Astrocyte of the spinal cord (primary cell): ENCODE data around the gene ATP8B3.

Experiments
- DNase-seq: peaks from one replicate; pipeline ENCODE4 v3.0.0; 2011; ENCODE audit warnings: low read depth, low spot score
- H3K4me3 ChIP-seq: 2 replicates; pipeline ENCODE4 v1.5.1; 2011; ENCODE audit warnings: low read depth, mild to moderate bottlenecking, low read length, moderate library complexity
- CTCF ChIP-seq: IDR thresholded peaks from 2 replicates; pipeline ENCODE4 v1.5.1; 2012; ENCODE audit warnings: low read depth, mild to moderate bottlenecking, low read length, inconsistent platforms
- in situ Hi-C: cut with HindIII; loops from 2 replicates; pipeline ENCODE4 v1.10.0; 2017; ENCODE audit warnings: low sequenced_read_pairs

ATP8B3 gene

DNA sequence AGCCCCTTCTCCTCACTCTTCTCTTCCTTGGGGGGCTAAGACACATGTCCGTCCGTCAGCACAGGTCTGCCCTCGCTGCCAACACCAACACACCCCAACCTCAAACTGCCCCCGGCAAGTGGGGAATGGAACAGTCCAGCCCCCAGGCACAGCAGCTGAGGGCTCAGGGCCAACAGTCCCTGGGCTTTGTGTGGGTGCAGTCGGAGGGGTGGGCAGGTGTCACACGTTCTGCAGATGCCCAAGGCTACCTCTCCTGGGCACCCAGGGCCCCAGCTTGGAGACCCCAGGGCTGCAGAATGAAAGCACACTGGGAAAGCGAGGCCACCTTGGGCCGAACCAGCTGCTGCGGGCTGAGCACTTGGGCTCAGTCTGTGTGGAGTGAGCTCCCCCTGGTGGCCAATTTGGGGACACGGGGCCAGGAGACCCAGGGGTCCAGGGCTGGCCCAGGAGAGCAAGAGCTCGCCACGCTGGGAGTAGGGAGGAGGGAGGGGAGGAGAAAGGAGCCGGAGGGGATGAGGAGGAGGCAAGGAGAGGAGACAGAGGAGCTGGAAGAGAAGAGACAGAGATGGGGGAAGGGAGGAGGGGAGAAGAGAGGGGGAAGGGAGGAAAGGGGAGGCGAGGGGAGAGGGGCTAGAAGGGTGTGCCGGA lies 14.0 kb upstream of the ATP8B3 start:
- peak; percentile 50 for DNase-seq
- in situ Hi-C loops: no loop called here

DNA sequence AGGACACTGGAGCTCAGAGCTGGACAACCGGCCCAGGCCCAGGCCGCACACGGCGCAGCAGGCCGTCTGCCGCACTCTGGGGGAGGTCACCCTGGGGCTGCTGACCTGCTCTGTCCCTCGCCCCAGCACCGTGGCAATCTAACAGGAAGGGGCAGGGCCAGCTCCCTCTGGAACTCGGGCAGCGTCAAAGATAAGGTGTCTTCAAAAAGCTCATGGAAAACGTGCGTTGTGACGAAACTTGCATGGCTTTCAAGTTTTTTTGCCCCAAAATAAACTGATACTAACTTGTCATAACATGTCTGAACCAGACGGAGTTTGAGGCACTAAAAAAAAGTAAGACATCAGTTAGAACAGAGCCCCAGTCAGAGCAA lies 12.2 kb upstream of the ATP8B3 start:
- in situ Hi-C loops: no loop called here
- no peak for TF ChIP-seq CTCF
- DNase-seq: no peak
- no peak overlapping the region for H3K4me3 ChIP-seq

More for the DNA sequence above, 14.0 kb upstream of the ATP8B3 start:
- TF ChIP-seq CTCF: peak; percentile 97
- H3K4me3 ChIP-seq: no peak overlapping the region

- no peak for DNase-seq
- in situ Hi-C loops: no loop called here
- no peak for TF ChIP-seq CTCF
Measured at GRCh38 chr19:1823539-1824251, 11.6 kb upstream of the ATP8B3 start.

DNA sequence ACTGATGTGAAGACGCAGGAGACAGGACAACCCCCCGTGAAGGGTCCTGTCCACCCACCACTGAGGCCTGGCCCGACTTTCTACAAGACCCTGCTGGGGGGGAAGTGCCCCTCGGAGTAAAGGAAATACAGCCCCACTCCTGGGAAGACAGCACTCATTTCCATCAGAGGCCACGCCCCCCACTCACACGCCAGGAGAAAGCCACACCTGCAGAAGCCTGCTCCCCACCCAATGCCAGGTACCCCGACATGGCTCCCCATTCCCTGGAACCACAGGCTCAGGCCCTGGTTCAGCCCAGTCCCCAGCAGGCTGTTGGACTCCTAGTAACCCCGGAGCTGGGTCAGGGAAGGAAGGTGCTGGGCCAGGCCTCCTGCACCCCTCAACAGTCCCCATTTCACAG lies 10.9 kb upstream of the ATP8B3 start:
- no peak for DNase-seq
- H3K4me3 ChIP-seq: no peak overlapping the region
- in situ Hi-C loops: no loop called here
- no peak for TF ChIP-seq CTCF

More at GRCh38 chr19:1823539-1824251, 11.6 kb upstream of the ATP8B3 start:
- no peak overlapping the region for H3K4me3 ChIP-seq

DNA sequence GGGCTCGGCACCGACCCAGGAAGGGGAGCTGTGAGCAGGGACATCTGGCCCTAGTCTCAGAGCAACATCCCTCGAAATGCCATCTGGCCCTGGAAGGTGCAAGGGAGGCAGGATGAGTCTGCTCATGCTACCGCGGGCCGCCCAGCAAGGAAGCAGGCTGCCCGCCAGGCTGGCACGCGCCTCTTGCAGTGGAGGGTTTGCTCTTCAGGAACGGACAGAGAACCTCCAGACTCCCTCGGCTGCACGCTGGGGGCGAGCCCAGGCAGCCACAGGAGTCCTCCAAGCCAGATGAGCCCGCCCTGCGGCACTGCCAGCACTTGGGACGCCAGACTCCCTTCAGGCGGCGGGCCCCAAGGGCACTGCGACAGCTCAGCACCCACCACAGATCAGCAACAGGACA lies 10.1 kb upstream of the ATP8B3 start:
- no peak for DNase-seq
- in situ Hi-C loops: no loop called here
- no peak for TF ChIP-seq CTCF
- no peak overlapping the region for H3K4me3 ChIP-seq

GRCh38 chr19:1819341-1820255 lies 7.5 kb upstream of the ATP8B3 start:
- no peak overlapping the region for H3K4me3 ChIP-seq

More at GRCh38 chr19:1819341-1820255, 7.5 kb upstream of the ATP8B3 start:
- in situ Hi-C loops: no loop called here
- no peak for DNase-seq
- no peak for TF ChIP-seq CTCF
